HG02623 (cell line): Measurements from ENCODE around the gene RAB35.

Experiments used
- ATAC-seq: cut with Tn5 transposase; IDR thresholded peaks from one replicate; pipeline ENCODE4 v1.9.1; 2021; ENCODE audit warnings: moderate library complexity; ENCODE audit not compliant: unreplicated experiment

Gene RAB35

GRCh38 chr12:120109570-120110267 is 6.8 kb downstream of the RAB35 start:
- ATAC-seq = no peak

- ATAC-seq = no peak
These were observed 10.4 kb downstream of the RAB35 start for GRCh38 chr12:120106151-120106550.

GRCh38 chr12:120103371-120103770 is 13.2 kb downstream of the RAB35 start:
- no peak for ATAC-seq

GRCh38 chr12:120103044-120103338 is 13.6 kb downstream of the RAB35 start:
- no peak for ATAC-seq

- ATAC-seq = no peak
These were observed 14.1 kb downstream of the RAB35 start for GRCh38 chr12:120102189-120103043.

GRCh38 chr12:120101617-120102016 is 14.9 kb downstream of the RAB35 start:
- no peak for ATAC-seq

- no peak for ATAC-seq
These were observed 15.4 kb downstream of the RAB35 start for GRCh38 chr12:120101182-120101581.

- no peak for ATAC-seq
These were observed 15.9 kb downstream of the RAB35 start for GRCh38 chr12:120100630-120101029.

GRCh38 chr12:120099738-120100137 is 16.8 kb downstream of the RAB35 start:
- no peak for ATAC-seq

GRCh38 chr12:120098756-120099470 is 17.6 kb downstream of the RAB35 start:
- ATAC-seq = no peak

- ATAC-seq = no peak
These were observed 19.8 kb downstream of the RAB35 start for GRCh38 chr12:120096671-120097202.

- no peak for ATAC-seq
These were observed 20.8 kb downstream of the RAB35 start for GRCh38 chr12:120095736-120096135.

- no peak for ATAC-seq
These were observed 21.2 kb downstream of the RAB35 start for GRCh38 chr12:120095331-120095730.

GRCh38 chr12:120094485-120094884 is 22.1 kb downstream of the RAB35 start:
- no peak for ATAC-seq

- ATAC-seq = no peak
These were observed 22.8 kb downstream of the RAB35 start for GRCh38 chr12:120093592-120094355.

GRCh38 chr12:120093336-120093591 is 23.3 kb downstream of the RAB35 start:
- ATAC-seq = no peak

GRCh38 chr12:120092551-120093335 is 23.8 kb downstream of the RAB35 start:
- ATAC-seq = no peak

GRCh38 chr12:120091371-120092090 is 25.0 kb downstream of the RAB35 start:
- ATAC-seq = no peak

GRCh38 chr12:120090626-120091295 is 25.8 kb downstream of the RAB35 start:
- no peak for ATAC-seq
